ENCODE data around the gene ANO8.

The ANO8 gene

GRCh38 chr19:17327654-17328516, 6.8 kb downstream of the ANO8 start:
- DNase-seq: peak; percentile 75

GRCh38 chr19:17327068-17327653, 7.5 kb downstream of the ANO8 start:
- no peak for DNase-seq

GRCh38 chr19:17326595-17326966, 8.1 kb downstream of the ANO8 start:
- no peak for DNase-seq

- no peak for DNase-seq
Measured at GRCh38 chr19:17325881-17326594, 8.6 kb downstream of the ANO8 start.

- no peak for DNase-seq
Measured at GRCh38 chr19:17325133-17325532, 9.5 kb downstream of the ANO8 start.

GRCh38 chr19:17324357-17325114, 10.1 kb downstream of the ANO8 start:
- no peak for DNase-seq

GRCh38 chr19:17323964-17324332, 10.7 kb downstream of the ANO8 start:
- no peak for DNase-seq

GRCh38 chr19:17323300-17323963, 11.2 kb downstream of the ANO8 start:
- no peak for DNase-seq

GRCh38 chr19:17322854-17323253, 11.8 kb downstream of the ANO8 start:
- DNase-seq: no peak

GRCh38 chr19:17321655-17322489, 12.8 kb downstream of the ANO8 start:
- DNase-seq: no peak

GRCh38 chr19:17320435-17320834, 14.2 kb downstream of the ANO8 start:
- no peak for DNase-seq

- DNase-seq: no peak
Measured at GRCh38 chr19:17319473-17320238, 15.0 kb downstream of the ANO8 start.

- no peak for DNase-seq
Measured at GRCh38 chr19:17318966-17319365, 15.7 kb downstream of the ANO8 start.

- no peak for DNase-seq
Measured at GRCh38 chr19:17314007-17314593, 20.6 kb downstream of the ANO8 start.

- no peak for DNase-seq
Measured at GRCh38 chr19:17312189-17313113, 22.2 kb downstream of the ANO8 start.

GRCh38 chr19:17311455-17312188, 23.0 kb downstream of the ANO8 start:
- DNase-seq: no peak

GRCh38 chr19:17309965-17310461, 24.6 kb downstream of the ANO8 start:
- DNase-seq: no peak
